Omental fat pad (tissue), 4 donors: ENCODE data around the gene GUSB. TPM values are rescaled to one million over a fixed set of nuclear protein-coding genes. Genes with fewer than 3 reads are reported as not detected.
"Not testable (repeated sequence)": the region's sequence is repeated elsewhere in the genome, so short reads cannot be mapped to it uniquely, and the experiment has no call there.

Experiments used
- ATAC-seq: fragments of 150-250 bp; one replicate; pipeline ENCODE4 v1.9.1; 2016; ENCODE audit warnings: mild to moderate bottlenecking, moderate library complexity; ENCODE audit not compliant: low FRiP score
- DNase-seq: peaks from one replicate; pipeline ENCODE4 v3.0.0-alpha.2; 2019; ENCODE audit warnings: low spot score
- CTCF ChIP-seq, 3 donors: fragments of 450-650 bp; IDR thresholded peaks; one replicate each; pipeline ENCODE4 v1.5.1; 2016 to 2017; ENCODE audit warnings: antibody characterized with exemption in 3 of 3, mild to moderate bottlenecking in 3 of 3, moderate library complexity in 2 of 3
- total RNA-seq, 4 donors: library from RNA; depleted of rRNA; stranded (reverse); fragments of >200 nt; gene quantifications; one replicate each; pipeline ENCODE4 v1.1.0, GENCODE V29; 2016

GUSB gene
- total RNA-seq, 4 donors from 2014 or later = 20.2 to 45.7 (median 33.1) TPM

- TF ChIP-seq CTCF (IDR thresholded peaks at IDR 0.05) = no peak
- DNase-seq (no peak), ATAC-seq (no peak)
These were observed 21.5 kb downstream of the GUSB start for GRCh38 chr7:65960351-65961074.

- ATAC-seq = no peak
These were observed 26.3 kb downstream of the GUSB start for GRCh38 chr7:65955718-65956117.

GRCh38 chr7:65953890-65954450 is 28.0 kb downstream of the GUSB start:
- DNase-seq (no peak), ATAC-seq (no peak)
- TF ChIP-seq CTCF (IDR thresholded peaks at IDR 0.05) = no peak

More at GRCh38 chr7:65955718-65956117, 26.3 kb downstream of the GUSB start:
- no peak for TF ChIP-seq CTCF (IDR thresholded peaks at IDR 0.05)
- no peak for DNase-seq

GRCh38 chr7:65953001-65953720 is 28.9 kb downstream of the GUSB start:
- ATAC-seq (no peak), DNase-seq (no peak)
- TF ChIP-seq CTCF (IDR thresholded peaks at IDR 0.05) = no peak

GRCh38 chr7:65951837-65952578 is 30.0 kb downstream of the GUSB start:
- no peak for TF ChIP-seq CTCF (IDR thresholded peaks at IDR 0.05)
- DNase-seq (no peak), ATAC-seq (no peak)

GRCh38 chr7:65946904-65947303 is 35.1 kb downstream of the GUSB start:
- TF ChIP-seq CTCF (IDR thresholded peaks at IDR 0.05) = no peak
- DNase-seq = no peak
- ATAC-seq = no peak

GRCh38 chr7:65945787-65946186 is 36.2 kb downstream of the GUSB start:
- DNase-seq, ATAC-seq: not testable (repeated sequence)
